GM06990 (cell line): ENCODE measurements around the gene EYA2.

Source experiments
- DNase-seq: peaks from one replicate; pipeline ENCODE4 v3.0.0-alpha.2; 2011; ENCODE audit not compliant: insufficient read length; ENCODE audit errors: extremely low read depth
- H3K27me3 ChIP-seq: replicated peaks from 2 replicates; pipeline ENCODE4 v1.6.0; 2011; ENCODE audit warnings: low read length; ENCODE audit not compliant: control insufficient read depth, insufficient read depth
- H3K36me3 ChIP-seq: 2 replicates; pipeline ENCODE4 v1.5.1; 2011; ENCODE audit warnings: low read length; ENCODE audit not compliant: control insufficient read depth, insufficient read depth
- H3K4me3 ChIP-seq: replicated peaks from 2 replicates; pipeline ENCODE4 v1.5.1; 2011; ENCODE audit warnings: low read depth, mild to moderate bottlenecking, control low read depth, low read length
- CTCF ChIP-seq: IDR thresholded peaks from 2 replicates; pipeline ENCODE4 v1.5.1; 2011; ENCODE audit warnings: low read length, control low read depth, mild to moderate bottlenecking, inconsistent platforms; ENCODE audit not compliant: insufficient read depth, poor library complexity, severe bottlenecking

EYA2 gene

GRCh38 chr20:47224300-47224791, 329.7 kb downstream of the EYA2 start:
- Histone ChIP-seq H3K36me3 (peaks cover 35% of the 10 kb centered on the region), H3K4me3 (no peak overlapping the region), H3K27me3 (no peaks in the 10 kb centered on the region)
- no peak for TF ChIP-seq CTCF
- DNase-seq = no peak

GRCh38 chr20:47224857-47225256, 330.2 kb downstream of the EYA2 start:
- DNase-seq = no peak
- Histone ChIP-seq H3K27me3 (no peaks in the 10 kb centered on the region), H3K4me3 (no peak overlapping the region), H3K36me3 (peaks cover 35% of the 10 kb centered on the region)
- TF ChIP-seq CTCF = no peak

GRCh38 chr20:47225458-47225857, 330.8 kb downstream of the EYA2 start:
- Histone ChIP-seq H3K27me3 (no peaks in the 10 kb centered on the region), H3K4me3 (no peak overlapping the region), H3K36me3 (peaks cover 32% of the 10 kb centered on the region)
- no peak for TF ChIP-seq CTCF
- DNase-seq = no peak

- H3K27me3 ChIP-seq = no peaks in the 10 kb centered on the region
- no peak for TF ChIP-seq CTCF
- DNase-seq = no peak
- H3K4me3 ChIP-seq = no peak overlapping the region
- peaks cover 30% of the 10 kb centered on the region for H3K36me3 ChIP-seq
Observed at GRCh38 chr20:47227119-47227518, 332.5 kb downstream of the EYA2 start.

GRCh38 chr20:47227576-47227975, 332.9 kb downstream of the EYA2 start:
- Histone ChIP-seq H3K27me3 (no peaks in the 10 kb centered on the region), H3K36me3 (peaks cover 30% of the 10 kb centered on the region), H3K4me3 (no peak overlapping the region)
- TF ChIP-seq CTCF = no peak
- DNase-seq = no peak

- no peak for TF ChIP-seq CTCF
- peaks cover 34% of the 10 kb centered on the region for H3K36me3 ChIP-seq
- H3K4me3 ChIP-seq = no peak overlapping the region
- no peak for DNase-seq
- H3K27me3 ChIP-seq = no peaks in the 10 kb centered on the region
Observed at GRCh38 chr20:47228654-47229053, 334.0 kb downstream of the EYA2 start.
